SJSA1 (cell line): ENCODE data around the gene LMTK3. TPM values are rescaled to one million over a fixed set of nuclear protein-coding genes. Genes with fewer than 3 reads are reported as not detected.
A peak's percentile ranks its signal among the peaks of the same experiment; 100 is the strongest.

Source experiments
- DNase-seq, 2 experiments: peaks; one replicate each; pipeline ENCODE4 v3.0.0-alpha.2; 2015 to 2020; ENCODE audit warnings: low spot score in 2 of 2, low read depth in 1 of 2
- H3K27ac ChIP-seq: fragments of 250-450 bp; sonication (Bioruptor Pico); 2 replicates; pipeline ENCODE4 v1.5.1; 2020; ENCODE audit warnings: mild to moderate bottlenecking, moderate library complexity
- H3K27me3 ChIP-seq: fragments of 250-450 bp; sonication (Bioruptor Pico); replicated peaks from 2 replicates; pipeline ENCODE4 v1.5.1; 2020; ENCODE audit warnings: mild to moderate bottlenecking, moderate library complexity
- H3K36me3 ChIP-seq: fragments of 250-450 bp; sonication (Bioruptor Pico); 2 replicates; pipeline ENCODE4 v1.5.1; 2020; ENCODE audit warnings: mild to moderate bottlenecking
- H3K4me1 ChIP-seq: fragments of 250-450 bp; sonication (Bioruptor Pico); replicated peaks from 2 replicates; pipeline ENCODE4 v1.6.1; 2021; ENCODE audit warnings: mild to moderate bottlenecking
- H3K4me3 ChIP-seq: fragments of 250-450 bp; sonication (Bioruptor Pico); 2 replicates; pipeline ENCODE4 v1.5.1; 2020; ENCODE audit warnings: mild to moderate bottlenecking
- H3K9me3 ChIP-seq: fragments of 250-450 bp; sonication (Bioruptor Pico); replicated peaks from 2 replicates; pipeline ENCODE4 v1.5.1; 2020; ENCODE audit warnings: mild to moderate bottlenecking
- total RNA-seq: library from RNA; depleted of rRNA; stranded (reverse); fragments of >200 nt; shearing (Covaris generic); gene quantifications from 2 replicates; pipeline ENCODE4 v1.2.3, GENCODE V29; 2014

Gene LMTK3
- total RNA-seq, 1 experiment from 2014 or later = not detected

DNA sequence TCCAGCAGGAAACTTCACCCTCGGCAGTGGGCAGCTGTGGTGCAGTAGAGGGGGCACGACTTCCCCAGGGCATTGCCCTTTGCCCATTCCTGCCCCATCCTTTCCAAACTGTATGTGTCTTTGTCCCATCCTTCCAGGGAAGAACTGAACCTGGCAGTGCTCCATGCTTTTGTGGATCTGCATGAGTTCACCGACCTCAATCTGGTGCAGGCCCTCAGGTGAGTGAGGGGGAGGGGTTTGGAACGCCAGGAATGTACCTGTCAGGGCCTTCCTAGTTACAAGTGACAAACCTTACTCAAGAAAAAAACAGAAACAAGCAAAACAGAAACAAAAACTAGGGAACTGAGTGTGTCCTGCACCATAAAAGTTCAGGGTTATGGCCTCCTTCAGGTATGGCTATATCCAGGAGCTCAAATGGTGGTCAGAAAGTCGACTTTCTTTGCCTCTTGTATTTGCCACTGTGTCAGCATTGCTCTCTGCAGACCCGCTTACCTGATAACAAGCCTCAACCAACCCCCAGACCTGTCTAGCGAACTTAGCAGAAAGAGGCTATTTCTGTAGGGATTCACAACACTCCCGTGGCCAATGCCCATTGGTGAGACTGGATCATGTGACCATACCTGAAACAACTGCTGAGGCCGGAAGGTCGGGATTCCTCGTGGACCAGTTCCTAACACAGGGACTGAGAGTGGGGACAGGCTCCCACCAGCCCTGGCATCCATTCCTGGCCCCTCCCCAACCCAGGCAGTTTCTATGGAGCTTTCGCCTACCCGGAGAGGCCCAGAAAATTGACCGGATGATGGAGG lies 38.3 kb downstream of the LMTK3 start:
- Histone ChIP-seq H3K4me1 (peaks cover 6% of the 10 kb centered on the region; the same call in 1 of the 2 replicates), H3K27ac (no peak overlapping the region), H3K4me3 (no peak overlapping the region), H3K36me3 (peaks cover 87% of the 10 kb centered on the region), H3K9me3 (no peaks in the 10 kb centered on the region), H3K27me3 (no peaks in the 10 kb centered on the region)
- no peak for DNase-seq

DNA sequence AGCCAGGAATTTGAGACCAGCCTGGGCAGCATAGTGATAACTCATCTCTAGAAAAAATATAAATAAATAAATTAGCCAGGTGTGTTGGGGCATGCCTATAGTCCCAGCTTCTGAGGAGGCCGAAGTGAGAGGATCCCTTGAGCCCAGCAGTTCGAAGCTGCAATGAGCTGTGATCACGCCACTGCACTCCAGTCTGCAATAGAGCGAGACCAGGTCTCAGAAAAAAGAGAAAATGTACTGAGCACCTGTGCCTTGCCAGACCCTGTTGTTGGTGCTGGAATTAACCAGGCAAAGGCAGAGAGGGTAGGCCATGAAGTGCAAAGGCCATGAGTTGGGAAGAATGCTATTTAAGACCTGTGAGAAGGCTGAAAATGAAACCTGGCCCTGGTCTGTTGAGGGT lies 39.8 kb downstream of the LMTK3 start:
- DNase-seq = no peak
- no peak overlapping the region for H3K27ac ChIP-seq
- H3K9me3 ChIP-seq = no peaks in the 10 kb centered on the region
- no peaks in the 10 kb centered on the region for H3K27me3 ChIP-seq
- H3K4me3 ChIP-seq = no peak overlapping the region
- H3K36me3 ChIP-seq = peaks cover 72% of the 10 kb centered on the region
- H3K4me1 ChIP-seq = peaks cover 8% of the 10 kb centered on the region; the same call in 1 of the 2 replicates

GRCh38 chr19:48470856-48471255 lies 40.8 kb downstream of the LMTK3 start:
- Histone ChIP-seq H3K4me1 (peaks cover 8% of the 10 kb centered on the region; the same call in 1 of the 2 replicates), H3K27ac (no peak overlapping the region), H3K27me3 (no peaks in the 10 kb centered on the region), H3K9me3 (no peaks in the 10 kb centered on the region), H3K4me3 (no peak overlapping the region), H3K36me3 (peaks cover 62% of the 10 kb centered on the region)
- no peak for DNase-seq

DNA sequence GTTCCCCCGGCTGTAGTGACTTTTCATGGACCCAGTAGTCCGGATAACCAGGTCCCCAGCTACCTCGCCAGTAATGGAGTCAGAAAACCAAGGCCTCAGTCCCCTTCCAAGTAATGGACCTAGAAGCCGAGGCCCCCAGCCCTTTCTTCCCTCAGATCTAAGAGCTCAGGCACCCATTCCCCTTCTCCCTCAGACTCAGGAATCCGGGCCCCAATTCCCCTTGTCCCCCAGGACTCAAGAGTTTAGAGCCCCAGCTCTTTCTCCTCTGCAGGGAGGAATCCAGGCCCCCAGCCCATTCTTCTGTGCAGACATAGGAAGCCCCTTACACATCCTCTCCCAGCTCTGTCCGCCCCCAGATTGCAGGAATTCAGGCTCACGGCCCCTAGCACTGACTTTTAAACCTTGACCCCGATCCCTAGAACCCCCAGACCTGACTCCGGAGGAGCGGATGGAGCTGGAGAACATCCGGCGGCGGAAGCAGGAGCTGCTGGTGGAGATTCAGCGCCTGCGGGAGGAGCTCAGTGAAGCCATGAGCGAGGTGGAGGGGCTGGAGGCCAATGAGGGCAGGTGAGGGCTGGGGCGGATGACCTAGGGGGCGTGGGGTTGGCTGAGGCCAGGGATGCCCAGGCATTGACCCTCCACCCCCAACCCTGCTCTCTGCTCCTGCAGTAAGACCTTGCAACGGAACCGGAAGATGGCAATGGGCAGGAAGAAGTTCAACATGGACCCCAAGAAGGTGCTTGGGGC lies 41.5 kb downstream of the LMTK3 start:
- H3K9me3 ChIP-seq = no peaks in the 10 kb centered on the region
- H3K27ac ChIP-seq = peak overlapping the region; percentile 5; the same call in 1 of the 2 replicates
- peaks cover 55% of the 10 kb centered on the region for H3K36me3 ChIP-seq
- peak overlapping the region; percentile 91 for H3K4me3 ChIP-seq
- no peak for DNase-seq
- H3K27me3 ChIP-seq = no peaks in the 10 kb centered on the region
- peaks cover 8% of the 10 kb centered on the region; the same call in 1 of the 2 replicates for H3K4me1 ChIP-seq

DNA sequence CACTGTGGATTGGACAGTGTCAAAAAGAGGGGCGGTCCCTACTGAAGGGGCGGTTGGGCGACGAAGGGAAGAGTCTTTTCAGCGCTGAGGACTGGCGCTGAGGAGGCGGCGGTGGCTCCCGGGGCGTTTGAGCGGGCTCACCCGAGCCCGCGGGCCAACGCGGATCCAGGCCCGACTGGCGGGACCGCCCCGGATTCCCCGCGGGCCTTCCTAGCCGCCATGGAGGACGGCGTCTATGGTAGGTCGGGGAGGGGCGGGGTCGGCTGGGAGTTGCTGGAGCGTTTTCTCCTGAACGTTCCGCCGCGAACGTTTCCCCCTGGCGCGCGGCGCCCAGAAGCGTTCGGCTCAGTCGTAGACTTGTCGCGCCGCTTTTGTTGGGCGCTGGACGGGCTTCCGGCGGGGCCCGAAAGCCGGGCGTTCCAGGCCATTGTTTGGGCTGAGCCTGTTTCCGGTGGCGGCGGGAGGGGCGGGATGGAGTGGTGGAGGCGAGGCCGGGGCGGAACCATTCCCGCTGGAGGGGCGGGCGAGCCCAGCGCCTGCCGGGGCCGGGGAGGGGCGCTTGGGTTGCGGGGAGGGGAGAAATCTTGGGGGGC lies 42.2 kb downstream of the LMTK3 start, which contains the start of gene CYTH2:
Gene CYTH2, plus strand, starts transcription at position 81 of the 593 bp plus-strand sequence. Its CDS starts 139 bp downstream, at position 220.
- Histone ChIP-seq H3K27ac (peak within 1 kb of the TSS; percentile 98), H3K27me3 (no peaks in the 10 kb centered on the region), H3K36me3 (peaks cover 48% of the 10 kb centered on the region), H3K4me3 (peak within 1 kb of the TSS; percentile 91), H3K4me1 (peaks cover 8% of the 10 kb centered on the region; the same call in 1 of the 2 replicates), H3K9me3 (no peaks in the 10 kb centered on the region)
- DNase-seq = peak in 1 of 2 experiments; percentile 92

DNA sequence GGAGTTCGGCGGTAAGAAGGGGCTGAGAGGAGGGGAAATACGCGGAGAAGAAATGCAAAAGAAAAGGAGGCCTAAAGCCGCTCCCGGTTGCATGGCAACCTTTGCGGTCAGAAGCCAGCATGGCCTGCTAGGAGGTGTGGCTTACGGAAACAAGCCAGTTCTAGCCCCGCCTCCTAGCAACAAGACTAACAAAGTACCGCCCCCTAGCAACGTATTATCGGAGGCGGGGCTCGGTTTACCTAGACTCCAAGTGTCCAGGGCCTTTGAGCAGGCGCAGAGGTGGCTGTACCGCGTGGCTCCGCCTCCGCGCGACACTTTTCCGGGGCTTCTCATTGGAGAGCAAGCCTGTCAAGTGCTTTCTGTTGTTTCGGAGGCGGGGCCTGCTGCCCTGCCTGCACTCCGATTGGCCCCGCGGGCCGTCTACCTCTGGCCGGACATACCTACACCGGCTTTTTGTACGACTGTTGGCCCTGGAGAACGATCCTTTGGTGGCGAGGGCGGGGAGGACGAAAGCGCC lies 42.8 kb downstream of the LMTK3 start:
- no peaks in the 10 kb centered on the region for H3K9me3 ChIP-seq
- peak; percentile 100 for DNase-seq
- no peaks in the 10 kb centered on the region for H3K27me3 ChIP-seq
- peak overlapping the region; percentile 98 for H3K27ac ChIP-seq
- peaks cover 8% of the 10 kb centered on the region; the same call in 1 of the 2 replicates for H3K4me1 ChIP-seq
- peak overlapping the region; percentile 91 for H3K4me3 ChIP-seq
- peaks cover 42% of the 10 kb centered on the region for H3K36me3 ChIP-seq

DNA sequence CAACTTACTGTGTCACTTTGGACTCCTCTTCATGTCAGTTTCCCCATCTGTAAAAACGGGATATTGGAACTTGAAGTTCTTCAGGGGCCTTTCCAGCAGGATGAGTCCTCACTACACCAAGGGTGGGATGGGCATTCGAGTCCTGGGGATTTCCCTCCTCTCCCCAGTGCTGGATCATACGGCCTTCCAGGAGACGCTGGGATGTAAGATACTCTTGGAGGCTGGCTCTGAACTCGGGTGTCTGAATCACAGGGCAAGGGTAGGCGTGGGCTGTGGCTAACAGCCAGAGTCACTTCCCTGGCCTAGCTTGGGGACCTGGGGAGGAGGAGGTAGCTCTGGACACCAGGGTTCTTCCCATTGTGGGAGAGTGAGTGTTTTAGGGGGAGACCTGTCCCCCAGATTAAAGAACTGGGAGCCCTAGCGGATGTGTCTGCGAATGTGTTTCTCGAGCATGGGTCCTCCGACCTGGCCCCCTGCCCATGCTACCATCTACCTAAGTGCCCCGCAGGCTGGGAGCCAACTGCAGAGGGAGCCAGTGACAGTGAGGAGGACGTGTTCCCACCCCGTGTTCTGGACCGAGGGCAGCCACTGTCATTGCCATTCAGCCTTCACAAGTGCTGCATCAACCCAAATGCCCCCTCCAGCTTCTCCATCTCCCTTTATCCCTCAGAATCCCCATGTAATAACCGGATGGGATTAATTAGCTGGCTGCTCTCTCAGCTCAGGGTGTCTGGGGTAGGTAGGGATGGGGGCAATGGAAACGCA lies 44.9 kb downstream of the LMTK3 start:
- Histone ChIP-seq H3K9me3 (no peaks in the 10 kb centered on the region), H3K36me3 (peaks cover 32% of the 10 kb centered on the region), H3K27ac (no peak overlapping the region), H3K27me3 (no peaks in the 10 kb centered on the region), H3K4me1 (peaks cover 8% of the 10 kb centered on the region; the same call in 1 of the 2 replicates), H3K4me3 (no peak overlapping the region)
- no peak for DNase-seq

DNA sequence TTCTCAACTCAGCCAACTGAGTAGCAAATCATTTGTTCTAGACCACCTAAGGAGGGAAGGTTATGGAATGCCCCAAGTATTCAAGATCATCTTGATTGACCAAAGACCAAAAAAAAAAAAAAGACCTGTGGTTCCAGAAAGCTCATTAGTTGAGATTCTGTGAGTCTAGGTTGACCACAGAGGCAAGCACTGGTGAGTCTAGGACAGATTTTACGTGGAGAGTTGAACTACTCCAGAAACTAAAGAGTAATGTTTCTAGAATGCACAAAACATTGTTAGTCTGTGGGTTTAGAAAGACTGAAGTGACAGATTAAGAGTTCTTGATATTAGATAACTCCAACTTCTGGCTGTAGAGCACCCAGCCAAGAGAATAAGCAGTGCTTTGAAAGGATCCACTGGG lies 46.4 kb downstream of the LMTK3 start:
- Histone ChIP-seq H3K36me3 (peaks cover 18% of the 10 kb centered on the region), H3K4me1 (peaks cover 4% of the 10 kb centered on the region; the same call in 1 of the 2 replicates), H3K27ac (no peak overlapping the region), H3K27me3 (no peaks in the 10 kb centered on the region), H3K4me3 (no peak overlapping the region), H3K9me3 (no peaks in the 10 kb centered on the region)
- DNase-seq = no peak

GRCh38 chr19:48461982-48462655 lies 49.5 kb downstream of the LMTK3 start:
- H3K4me1 ChIP-seq = no peaks in the 10 kb centered on the region

GRCh38 chr19:48461651-48461981 lies 50.0 kb downstream of the LMTK3 start:
- no peaks in the 10 kb centered on the region for H3K9me3 ChIP-seq
- no peak for DNase-seq
- H3K27ac ChIP-seq = no peak overlapping the region
- peaks cover 16% of the 10 kb centered on the region for H3K36me3 ChIP-seq
- no peaks in the 10 kb centered on the region for H3K4me1 ChIP-seq
- no peaks in the 10 kb centered on the region for H3K27me3 ChIP-seq
- no peak overlapping the region for H3K4me3 ChIP-seq

More at GRCh38 chr19:48461982-48462655, 49.5 kb downstream of the LMTK3 start:
- H3K36me3 ChIP-seq = peaks cover 14% of the 10 kb centered on the region
- H3K27ac ChIP-seq = no peak overlapping the region
- no peaks in the 10 kb centered on the region for H3K9me3 ChIP-seq
- DNase-seq = no peak
- no peaks in the 10 kb centered on the region for H3K27me3 ChIP-seq
- no peak overlapping the region for H3K4me3 ChIP-seq

- H3K4me3 ChIP-seq = no peak overlapping the region
- H3K27ac ChIP-seq = no peak overlapping the region
- H3K4me1 ChIP-seq = no peaks in the 10 kb centered on the region
- DNase-seq = no peak
- no peaks in the 10 kb centered on the region for H3K9me3 ChIP-seq
- H3K36me3 ChIP-seq = peaks cover 38% of the 10 kb centered on the region
- no peaks in the 10 kb centered on the region for H3K27me3 ChIP-seq
Measured at GRCh38 chr19:48458016-48458415, 53.6 kb downstream of the LMTK3 start.

DNA sequence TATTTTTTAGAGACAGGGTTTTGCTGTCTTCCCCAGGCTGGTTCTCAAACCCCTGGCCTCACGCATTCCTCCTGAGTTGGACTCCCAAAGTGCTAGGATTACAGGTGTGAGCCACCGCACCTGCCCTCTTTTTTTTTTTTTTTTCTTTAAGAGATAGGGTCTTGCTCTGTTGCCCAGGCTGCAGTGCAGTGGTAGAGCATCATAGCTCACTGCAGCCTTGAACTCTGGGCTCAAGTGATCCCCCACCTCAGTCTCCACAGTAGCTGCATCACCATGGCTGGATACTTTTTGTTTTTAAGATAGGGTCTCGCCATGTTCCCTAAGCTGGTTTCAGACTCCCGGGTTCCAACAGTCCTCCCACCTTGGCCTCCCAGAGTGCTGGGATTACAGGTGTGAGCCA lies 54.8 kb downstream of the LMTK3 start:
- Histone ChIP-seq H3K27ac (no peak overlapping the region), H3K4me1 (no peaks in the 10 kb centered on the region), H3K4me3 (no peak overlapping the region), H3K27me3 (no peaks in the 10 kb centered on the region), H3K9me3 (no peaks in the 10 kb centered on the region), H3K36me3 (peaks cover 40% of the 10 kb centered on the region)
- DNase-seq = no peak
